Muscle of back (tissue), 11 donors: ENCODE measurements around the gene BEND4. TPM values are rescaled to one million over a fixed set of nuclear protein-coding genes. Genes with fewer than 3 reads are reported as not detected.

ENCODE experiments used
- DNase-seq, 3 donors: peaks; one replicate each; pipeline versions ENCODE4 v3.0.0 to v3.0.0-alpha.2; 2013
- polyA plus RNA-seq, 10 donors: library from polyadenylated mRNA; unstranded; fragments of 120-200 nt; gene quantifications; one replicate each; pipeline ENCODE4 v1.2.1, GENCODE V29; 2013; ENCODE audit not compliant: insufficient read length in 10 of 10

The BEND4 gene
- polyA plus RNA-seq, 10 donors = 0.03 to 0.33 (median 0.19) TPM

DNA sequence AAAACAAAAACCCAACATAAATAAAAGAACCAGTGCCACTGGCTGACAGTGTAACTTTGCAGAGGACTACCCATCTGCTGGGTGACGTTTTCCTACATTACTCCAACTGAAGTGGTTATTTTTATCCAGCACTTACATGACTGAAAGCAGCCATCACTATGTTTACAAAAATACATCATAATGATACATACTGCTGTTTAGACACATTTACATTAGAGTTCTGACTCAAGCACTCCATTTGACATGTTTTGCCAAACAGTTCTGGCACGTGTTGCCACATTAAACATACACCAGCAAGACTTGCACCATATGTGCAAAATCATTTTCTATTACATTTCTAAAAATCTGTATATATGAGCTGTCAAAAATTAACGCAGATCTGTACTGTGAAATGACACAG is 39.6 kb downstream of the BEND4 start:
- DNase-seq = no peak

DNA sequence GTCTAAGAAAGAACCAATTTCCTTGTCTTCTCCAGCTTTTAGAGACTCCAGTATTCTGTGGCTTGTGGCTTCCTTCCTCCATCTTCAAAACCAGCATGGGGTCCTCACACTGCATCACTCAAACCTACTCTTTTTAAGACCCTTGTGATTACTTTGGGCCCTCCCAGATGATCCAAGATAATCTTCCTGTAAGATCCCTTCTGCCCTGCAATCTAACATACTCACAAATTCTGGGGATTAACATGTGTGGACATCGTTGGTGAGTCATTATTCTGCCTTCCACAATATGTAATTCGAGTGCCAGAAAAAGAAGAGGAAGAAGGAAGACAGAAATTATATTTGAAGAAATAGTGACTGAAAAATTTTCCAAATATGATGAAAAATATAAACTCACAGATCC is 47.9 kb downstream of the BEND4 start:
- DNase-seq = peak in 1 of 3 donors; percentile 3

- DNase-seq = no peak
These were observed 50.9 kb downstream of the BEND4 start for GRCh38 chr4:42101446-42101975.

GRCh38 chr4:42088386-42088785 is 64.1 kb downstream of the BEND4 start:
- DNase-seq = no peak

GRCh38 chr4:42083816-42084215 is 68.6 kb downstream of the BEND4 start:
- no peak for DNase-seq

DNA sequence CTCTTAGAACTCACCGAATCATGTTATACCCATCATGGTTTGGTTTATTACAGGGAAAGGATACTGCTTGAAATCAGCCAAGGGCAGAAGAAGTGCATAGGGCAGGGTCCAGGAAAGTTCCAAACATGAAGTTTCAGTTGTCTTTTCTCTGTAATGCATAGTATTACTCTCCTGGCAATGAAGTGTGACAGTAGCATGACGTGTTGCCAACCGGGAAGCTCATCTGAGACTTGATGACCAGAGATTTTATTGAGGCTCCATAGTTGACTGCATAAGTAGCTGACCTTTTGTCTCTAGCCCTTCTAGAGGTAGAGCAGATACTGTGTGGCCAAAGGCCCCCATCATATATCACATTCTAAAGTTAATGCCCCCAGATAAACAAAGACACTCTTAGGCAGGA is 72.1 kb downstream of the BEND4 start:
- no peak for DNase-seq

DNA sequence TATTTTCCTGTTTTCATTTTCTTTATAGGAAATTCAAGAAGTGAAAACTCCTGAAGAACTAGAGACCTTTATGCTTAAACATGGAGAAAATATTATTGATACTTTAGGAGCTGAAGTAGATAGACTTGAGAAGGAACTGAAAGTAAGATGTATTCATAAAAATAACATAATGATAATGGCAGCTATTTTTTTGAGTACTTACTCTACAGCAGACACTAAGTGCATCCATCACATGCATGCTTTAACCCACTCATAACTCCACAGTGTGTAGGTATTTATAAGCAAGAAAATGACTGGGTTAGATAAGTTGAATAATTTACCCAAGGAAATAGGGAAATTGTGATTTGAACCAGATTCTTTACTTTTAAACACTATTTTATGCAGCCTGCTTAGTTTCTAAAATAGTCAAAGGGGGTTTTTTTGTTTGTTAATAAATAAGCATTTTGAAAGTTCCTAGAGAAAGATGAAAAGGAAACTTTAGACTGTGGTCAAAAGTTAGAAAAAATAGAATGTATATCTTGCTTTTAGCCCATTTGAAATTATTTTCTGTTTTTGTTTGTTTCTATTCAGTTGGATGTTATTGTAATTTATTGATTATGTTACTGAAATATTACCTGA is 74.2 kb downstream of the BEND4 start:
- no peak for DNase-seq

GRCh38 chr4:42074294-42074693 is 78.2 kb downstream of the BEND4 start:
- DNase-seq = no peak

DNA sequence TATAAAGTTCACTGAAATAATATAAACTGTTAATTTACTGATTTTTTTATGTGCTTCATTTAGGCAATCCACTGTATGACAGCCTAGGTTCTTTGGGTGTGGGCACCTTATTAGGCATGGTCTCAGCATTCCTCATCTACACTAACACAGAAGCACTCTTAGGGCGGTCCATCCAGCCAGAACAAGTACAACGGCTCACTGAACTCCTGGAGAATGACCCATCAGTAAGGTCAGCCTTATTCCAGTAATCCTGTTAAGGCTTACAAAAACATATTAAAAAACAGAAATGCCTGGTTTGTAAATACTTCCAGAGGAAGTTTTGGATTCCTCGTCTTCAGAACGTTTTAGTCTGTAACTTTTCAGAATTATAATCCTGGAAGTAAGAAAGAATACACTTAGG is 82.0 kb downstream of the BEND4 start:
- no peak for DNase-seq

DNA sequence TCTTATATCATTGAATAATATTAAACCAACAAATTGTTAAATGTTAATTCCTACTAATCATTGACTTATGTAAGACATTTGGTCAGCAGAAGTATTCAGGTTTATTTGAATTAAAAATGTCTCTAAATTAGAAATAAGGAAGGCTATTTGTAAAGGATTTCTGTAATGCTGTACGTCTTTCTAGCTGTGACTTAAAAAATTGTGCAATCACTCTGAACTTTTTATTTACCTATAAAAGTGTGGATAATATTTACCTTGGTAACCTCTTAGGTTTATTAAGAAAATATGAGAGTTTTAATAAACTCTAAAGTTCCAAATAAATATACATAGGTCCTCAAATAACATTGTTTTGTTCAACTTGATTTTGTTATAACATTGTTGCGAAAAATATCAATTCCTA is 85.2 kb downstream of the BEND4 start:
- no peak for DNase-seq

- no peak for DNase-seq
These were observed 86.1 kb downstream of the BEND4 start for GRCh38 chr4:42066402-42066801.

Other genes starting within 250 kb of the BEND4 start
- 10 to 100 TPM; 17.5 to 22.0 (median 19.4) TPM for gene TMEM33, start 217.2 kb downstream of the BEND4 start, polyA plus RNA-seq
- under 1 TPM; 0.05 to 0.39 (median 0.26) TPM for gene DCAF4L1, start 170.9 kb downstream of the BEND4 start, polyA plus RNA-seq
- 10 to 100 TPM; 47.4 to 68.1 (median 56.5) TPM for gene SLC30A9, start 162.1 kb downstream of the BEND4 start, polyA plus RNA-seq
- 10 to 100 TPM in 3 of 10 donors, 1 to 10 TPM in 7; 3.4 to 18.4 (median 7.4) TPM for gene SHISA3, start 244.8 kb upstream of the BEND4 start, polyA plus RNA-seq